NCI-H82 treated with DMSO at 0.1 percent for 48 hours (cell line): ENCODE data around the gene ZNF670.
A peak's percentile ranks its signal among the peaks of the same experiment; 100 is the strongest.

ENCODE experiments used
- DNase-seq: peaks from one replicate; lab custom pipeline; 2025; ENCODE audit not compliant: unreplicated experiment; lab: John Stamatoyannopoulos, UW

ZNF670 gene

GRCh38 chr1:247104965-247105364 is 26.4 kb upstream of the ZNF670 start:
- DNase-seq = no peak

- DNase-seq = peak; percentile 87
Measured at GRCh38 chr1:247103859-247104591, 25.4 kb upstream of the ZNF670 start, which contains the start of gene ZNF669. ZNF669 (minus strand) TSS chr1:247104356; CDS start chr1:247104199, 157 bp downstream.

GRCh38 chr1:247102381-247102780 is 23.8 kb upstream of the ZNF670 start:
- DNase-seq = no peak

GRCh38 chr1:247100676-247101279 is 22.2 kb upstream of the ZNF670 start:
- no peak for DNase-seq

- no peak for DNase-seq
Measured at GRCh38 chr1:247096958-247097357, 18.3 kb upstream of the ZNF670 start.

- no peak for DNase-seq
Measured at GRCh38 chr1:247096544-247096943, 17.9 kb upstream of the ZNF670 start.

- DNase-seq = no peak
Measured at GRCh38 chr1:247096112-247096511, 17.5 kb upstream of the ZNF670 start.

- DNase-seq = no peak
Measured at GRCh38 chr1:247090455-247090854, 11.8 kb upstream of the ZNF670 start.

GRCh38 chr1:247089616-247090375 is 11.2 kb upstream of the ZNF670 start:
- DNase-seq = no peak

- DNase-seq = no peak
Measured at GRCh38 chr1:247088967-247089366, 10.4 kb upstream of the ZNF670 start.

GRCh38 chr1:247087256-247087655 is 8.6 kb upstream of the ZNF670 start:
- DNase-seq = no peak

- DNase-seq = no peak
Measured at GRCh38 chr1:247085310-247085709, 6.7 kb upstream of the ZNF670 start.

GRCh38 chr1:247084771-247085170 is 6.2 kb upstream of the ZNF670 start:
- DNase-seq = no peak

- no peak for DNase-seq
Measured at GRCh38 chr1:247079141-247079874, 697 bp upstream of the ZNF670 start.

GRCh38 chr1:247077876-247078257 is 744 bp downstream of the ZNF670 start:
- no peak for DNase-seq

- DNase-seq = no peak
Measured at GRCh38 chr1:247077213-247077612, 1.4 kb downstream of the ZNF670 start.

- DNase-seq = no peak
Measured at GRCh38 chr1:247070645-247071044, 8.0 kb downstream of the ZNF670 start.

GRCh38 chr1:247064304-247064703 is 14.3 kb downstream of the ZNF670 start:
- no peak for DNase-seq

GRCh38 chr1:247060771-247061170 is 17.8 kb downstream of the ZNF670 start:
- no peak for DNase-seq

- no peak for DNase-seq
Measured at GRCh38 chr1:247056071-247056470, 22.5 kb downstream of the ZNF670 start.

- DNase-seq = no peak
Measured at GRCh38 chr1:247054992-247055415, 23.6 kb downstream of the ZNF670 start.
